ENCODE measurements around the gene CUBN. TPM values are rescaled to one million over a fixed set of nuclear protein-coding genes. Genes with fewer than 3 reads are reported as not detected.
A peak's percentile ranks its signal among the peaks of the same experiment; 100 is the strongest.

CUBN gene
- total and polyA plus RNA-seq, 7 donors, result 0.25 to 2.4 (median 1.1) TPM; not detected in 2

- no peaks in the 10 kb centered on the region for H3K36me3 ChIP-seq
- DNase-seq, result no peak
- no peak overlapping the region for H3K4me3 ChIP-seq
- no peaks in the 10 kb centered on the region for H3K9me3 ChIP-seq
- WGBS, 2 donors, result 89 to 92% methylated on average over 7 of the region's 7 CpGs
- no peaks in the 10 kb centered on the region for H3K27me3 ChIP-seq
- peak overlapping the region in 2 of 4 donors; percentile 61 to 62 for H3K27ac ChIP-seq
- intact Hi-C loops (cut with DNase I), result no loop called here
- TF ChIP-seq EP300 (IDR thresholded peaks at IDR 0.05) (no peak), POLR2AphosphoS5 (IDR thresholded peaks at IDR 0.05) (peak in 1 of 4 donors; percentile 16), POLR2A (IDR thresholded peaks at IDR 0.05) (no peak)
- H3K4me1 ChIP-seq, result peaks cover 0 to 13% (median 7%) of the 10 kb centered on the region in 4 donors
Measured at GRCh38 chr10:17062009-17062408, 67.6 kb downstream of the CUBN start.

- 86% methylated on average over 2 of the region's 2 CpGs for WGBS, 2 donors
Measured at GRCh38 chr10:17061418-17061817, 68.2 kb downstream of the CUBN start.

GRCh38 chr10:17060289-17060688 lies 69.3 kb downstream of the CUBN start:
- no peak for DNase-seq
- TF ChIP-seq EP300 (IDR thresholded peaks at IDR 0.05), result no peak
- TF ChIP-seq POLR2AphosphoS5 (IDR thresholded peaks at IDR 0.05), result no peak
- TF ChIP-seq POLR2A (IDR thresholded peaks at IDR 0.05), result no peak
- no peak for TF ChIP-seq CTCF (IDR thresholded peaks at IDR 0.05)
- Histone ChIP-seq H3K4me1 (peaks cover 0 to 13% (median 7%) of the 10 kb centered on the region in 4 donors), H3K27ac (no peak overlapping the region), H3K36me3 (no peaks in the 10 kb centered on the region), H3K9me3 (no peaks in the 10 kb centered on the region), H3K27me3 (no peaks in the 10 kb centered on the region), H3K4me3 (no peak overlapping the region)
- WGBS, 2 donors, result 77 to 80% methylated on average over 6 of the region's 6 CpGs
- intact Hi-C loops (cut with DNase I), result no loop called here

More at GRCh38 chr10:17061418-17061817, 68.2 kb downstream of the CUBN start:
- H3K27ac ChIP-seq, result peak overlapping the region in 1 of 4 donors; percentile 62
- H3K4me1 ChIP-seq, result peaks cover 0 to 13% (median 7%) of the 10 kb centered on the region in 4 donors
- no peak overlapping the region for H3K4me3 ChIP-seq
- H3K27me3 ChIP-seq, result no peaks in the 10 kb centered on the region
- no peaks in the 10 kb centered on the region for H3K9me3 ChIP-seq
- intact Hi-C loops (cut with DNase I), result no loop called here
- DNase-seq, result no peak
- H3K36me3 ChIP-seq, result no peaks in the 10 kb centered on the region
- TF ChIP-seq POLR2A (IDR thresholded peaks at IDR 0.05) (no peak), POLR2AphosphoS5 (IDR thresholded peaks at IDR 0.05) (no peak), EP300 (IDR thresholded peaks at IDR 0.05) (no peak), CTCF (IDR thresholded peaks at IDR 0.05) (no peak)

- intact Hi-C loops (cut with DNase I), result no loop called here
- H3K4me1 ChIP-seq, result peaks cover 0 to 13% (median 7%) of the 10 kb centered on the region in 4 donors
- DNase-seq, result no peak
- H3K4me3 ChIP-seq, result no peak overlapping the region
- no peaks in the 10 kb centered on the region for H3K36me3 ChIP-seq
- no peaks in the 10 kb centered on the region for H3K27me3 ChIP-seq
- no peaks in the 10 kb centered on the region for H3K9me3 ChIP-seq
- TF ChIP-seq CTCF (IDR thresholded peaks at IDR 0.05) (no peak), POLR2AphosphoS5 (IDR thresholded peaks at IDR 0.05) (no peak), POLR2A (IDR thresholded peaks at IDR 0.05) (no peak), EP300 (IDR thresholded peaks at IDR 0.05) (no peak)
- no peak overlapping the region for H3K27ac ChIP-seq
Measured at GRCh38 chr10:17059197-17059688, 70.4 kb downstream of the CUBN start.

- DNase-seq, result no peak
- no peak overlapping the region for H3K27ac ChIP-seq
- intact Hi-C loops (cut with DNase I), result no loop called here
- H3K9me3 ChIP-seq, result no peaks in the 10 kb centered on the region
- WGBS, 2 donors, result 79 to 86% methylated on average over 3 of the region's 3 CpGs
- H3K36me3 ChIP-seq, result no peaks in the 10 kb centered on the region
- no peak overlapping the region for H3K4me3 ChIP-seq
- TF ChIP-seq CTCF (IDR thresholded peaks at IDR 0.05), result no peak
- no peak for TF ChIP-seq EP300 (IDR thresholded peaks at IDR 0.05)
- TF ChIP-seq POLR2AphosphoS5 (IDR thresholded peaks at IDR 0.05), result no peak
- TF ChIP-seq POLR2A (IDR thresholded peaks at IDR 0.05), result no peak
- H3K4me1 ChIP-seq, result peaks cover 0 to 12% (median 6%) of the 10 kb centered on the region in 4 donors
- H3K27me3 ChIP-seq, result no peaks in the 10 kb centered on the region
Measured at GRCh38 chr10:17058093-17058492, 71.5 kb downstream of the CUBN start.
